ENCODE data around the gene AK8. TPM values are rescaled to one million over a fixed set of nuclear protein-coding genes. Genes with fewer than 3 reads are reported as not detected.
A peak's percentile ranks its signal among the peaks of the same experiment; 100 is the strongest.

The AK8 gene
- total and polyA plus RNA-seq, 9 of the 15 experiments (the other 6 are each of a cell fraction or from before 2014, with no cell fraction given), result 0.06 to 0.37 TPM; not detected in 7

DNA sequence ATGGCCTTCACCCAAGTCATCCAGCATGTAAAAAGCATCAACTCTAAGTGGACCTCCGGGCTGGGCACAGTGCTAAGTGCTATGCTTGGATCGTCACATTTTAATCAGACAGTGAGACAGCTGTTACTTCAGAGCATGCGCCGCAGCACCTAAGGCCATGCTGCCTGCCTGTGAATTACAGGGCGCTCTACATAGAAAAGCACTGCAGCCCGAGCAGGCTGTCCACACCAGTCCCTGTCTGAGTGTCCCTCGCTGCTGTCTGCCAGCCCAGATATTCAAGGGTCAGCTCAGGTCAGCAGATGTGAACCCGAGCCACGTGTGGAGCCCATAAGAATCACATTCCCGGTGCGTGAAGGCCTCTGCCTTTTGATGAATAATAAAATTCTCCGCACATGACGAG is 37.1 kb downstream of the AK8 start:
- peak; percentile 55; the same call in 2 of the 3 replicates for ATAC-seq
- no peak overlapping the region for H3K4me2 ChIP-seq (ENCODE audit: insufficient read depth, low read length)
- H3K9me1 ChIP-seq (ENCODE audit: control insufficient read depth, insufficient read depth, low read length), result no peaks in the 10 kb centered on the region
- H3K4me1 ChIP-seq (replicated peaks in 1 of 2; ENCODE audit: control insufficient read depth in 2 of 2, insufficient read depth in 2 of 2, low read length in 2 of 2), result no peaks in the 10 kb centered on the region
- intact Hi-C loops (cut with micrococcal nuclease) (no loop called here), in situ Hi-C loops (cut with MboI) (no loop called here)
- no peak overlapping the region for H2AFZ ChIP-seq (ENCODE audit: low read depth, low read length)
- H3K9me3 ChIP-seq (replicated peaks; ENCODE audit: control insufficient read depth, insufficient read depth, low read depth, low read length), result no peaks in the 10 kb centered on the region
- no peak for FAIRE-seq
- ChIA-PET POLR2A (interaction anchor here (0.8 kb wide), 1 partner anchor 56 kb away, joined by 3 read pairs; no protein-coding TSS in a partner anchor), CTCF (ENCODE audit: low intra/inter-chr PET ratio) (no interaction called here)
- BruUV-seq (replicated peaks), result no TSS peak
- no peaks in the 10 kb centered on the region for H3K79me2 ChIP-seq (ENCODE audit: control insufficient read depth, insufficient read depth, low read length)
- H3K9ac ChIP-seq (ENCODE audit: insufficient read depth in 1 of 2, low read depth in 2 of 2, low read length in 2 of 2), result no peak overlapping the region
- TF ChIP-seq NRF1 (conservative IDR thresholded peaks at IDR 0.05 in 1 of 2, IDR thresholded peaks at IDR 0.05 in 1 of 2) (peak; percentile 57 to 67), DDX20 (tag; IDR thresholded peaks at IDR 0.05; ENCODE audit: low read depth) (no peak), YY1 (IDR thresholded peaks at IDR 0.05; ENCODE audit: borderline replicate concordance in 1 of 3, control insufficient read depth in 1 of 3, extremely low read depth in 1 of 3, insufficient read depth in 3 of 3, insufficient read length in 1 of 3, insufficient replicate concordance in 2 of 3, low read depth in 1 of 3, low read length in 2 of 3) (no peak)
- TF ChIP-seq, protein P1, sequence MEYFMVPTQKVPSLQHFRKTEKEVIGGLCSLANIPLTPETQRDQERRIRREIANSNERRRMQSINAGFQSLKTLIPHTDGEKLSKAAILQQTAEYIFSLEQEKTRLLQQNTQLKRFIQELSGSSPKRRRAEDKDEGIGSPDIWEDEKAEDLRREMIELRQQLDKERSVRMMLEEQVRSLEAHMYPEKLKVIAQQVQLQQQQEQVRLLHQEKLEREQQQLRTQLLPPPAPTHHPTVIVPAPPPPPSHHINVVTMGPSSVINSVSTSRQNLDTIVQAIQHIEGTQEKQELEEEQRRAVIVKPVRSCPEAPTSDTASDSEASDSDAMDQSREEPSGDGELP (CRISPR knock-in tag; IDR thresholded peaks at IDR 0.05; ENCODE audit: borderline replicate concordance), result 0 out of 2 replicates have a peak, but pooled peaks have one; percentile 13
- TF ChIP-seq, protein P2, sequence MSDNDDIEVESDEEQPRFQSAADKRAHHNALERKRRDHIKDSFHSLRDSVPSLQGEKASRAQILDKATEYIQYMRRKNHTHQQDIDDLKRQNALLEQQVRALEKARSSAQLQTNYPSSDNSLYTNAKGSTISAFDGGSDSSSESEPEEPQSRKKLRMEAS (CRISPR knock-in tag; IDR thresholded peaks at IDR 0.05), result 0 out of 2 replicates have a peak, but pooled peaks have one; percentile 13
- H3K4me3 ChIP-seq, result no peak overlapping the region
- H3K27me3 ChIP-seq (ENCODE audit: control insufficient read depth in 2 of 2, insufficient read depth in 2 of 2, low read length in 2 of 2), result peaks cover 33 to 61% of the 10 kb centered on the region in 2 experiments; a peak in 4 of 5 replicates
- H3K36me3 ChIP-seq (ENCODE audit: control insufficient read depth, insufficient read depth, low read length), result no peaks in the 10 kb centered on the region
- 15% methylated on average over 13 of the region's 13 CpGs for WGBS (ENCODE audit: insufficient coverage, low coverage, missing lambda C conversion rate)
- no peak overlapping the region for H3K27ac ChIP-seq (ENCODE audit: extremely low read depth, low read depth, low read length)
- DNase-seq (ENCODE audit: extremely low read depth in 1 of 4, low spot score in 3 of 4), result no peak
- 0 out of 2 replicates have a peak, but pooled peaks cover 6% of the 10 kb centered on the region for H4K20me1 ChIP-seq (replicated peaks; ENCODE audit: control insufficient read depth, insufficient read depth, low read length)

Measured in K562 (cell line).